GM13976 (cell line): Measurements from ENCODE around the gene GPR42.
A peak's percentile ranks its signal among the peaks of the same experiment; 100 is the strongest.

Experiments used
- DNase-seq: peaks from one replicate; pipeline ENCODE4 v3.0.0; 2012; ENCODE audit warnings: low spot score
- in situ Hi-C: fragments of 300-500 bp; cut with MboI; formaldehyde crosslinking; loops from one replicate; pipeline ENCODE4 v1.12.0; 2022; ENCODE audit warnings: low sequenced_read_pairs, mixed read lengths, inconsistent platforms; ENCODE audit not compliant: unreplicated experiment
- TF ChIP-seq, protein P1 (sequence below): IDR thresholded peaks from 2 replicates; pipeline ENCODE4 v1.5.1; 2012; ENCODE audit warnings: borderline replicate concordance, mild to moderate bottlenecking; ENCODE audit not compliant: insufficient read depth; ENCODE audit errors: extremely low read depth, missing control alignments, control extremely low read depth

The GPR42 gene

DNA sequence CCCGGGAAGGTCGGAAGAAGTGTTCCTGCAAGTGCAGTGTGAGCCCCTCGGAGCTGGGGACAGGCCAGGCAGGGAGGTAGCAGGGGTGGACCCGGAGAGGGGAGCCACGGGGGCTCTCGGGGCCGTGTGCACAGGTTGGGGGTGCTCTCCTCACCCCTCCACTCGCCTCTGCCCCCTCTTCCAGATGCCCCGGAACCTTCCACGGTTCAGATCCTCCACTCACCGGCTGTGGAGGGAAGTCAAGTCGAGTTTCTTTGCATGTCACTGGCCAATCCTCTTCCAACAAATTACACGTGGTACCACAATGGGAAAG lies 32.9 kb upstream of the GPR42 start:
- in situ Hi-C loops = no loop called here
- TF ChIP-seq, protein P1, sequence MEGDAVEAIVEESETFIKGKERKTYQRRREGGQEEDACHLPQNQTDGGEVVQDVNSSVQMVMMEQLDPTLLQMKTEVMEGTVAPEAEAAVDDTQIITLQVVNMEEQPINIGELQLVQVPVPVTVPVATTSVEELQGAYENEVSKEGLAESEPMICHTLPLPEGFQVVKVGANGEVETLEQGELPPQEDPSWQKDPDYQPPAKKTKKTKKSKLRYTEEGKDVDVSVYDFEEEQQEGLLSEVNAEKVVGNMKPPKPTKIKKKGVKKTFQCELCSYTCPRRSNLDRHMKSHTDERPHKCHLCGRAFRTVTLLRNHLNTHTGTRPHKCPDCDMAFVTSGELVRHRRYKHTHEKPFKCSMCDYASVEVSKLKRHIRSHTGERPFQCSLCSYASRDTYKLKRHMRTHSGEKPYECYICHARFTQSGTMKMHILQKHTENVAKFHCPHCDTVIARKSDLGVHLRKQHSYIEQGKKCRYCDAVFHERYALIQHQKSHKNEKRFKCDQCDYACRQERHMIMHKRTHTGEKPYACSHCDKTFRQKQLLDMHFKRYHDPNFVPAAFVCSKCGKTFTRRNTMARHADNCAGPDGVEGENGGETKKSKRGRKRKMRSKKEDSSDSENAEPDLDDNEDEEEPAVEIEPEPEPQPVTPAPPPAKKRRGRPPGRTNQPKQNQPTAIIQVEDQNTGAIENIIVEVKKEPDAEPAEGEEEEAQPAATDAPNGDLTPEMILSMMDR = no peak
- no peak for DNase-seq

DNA sequence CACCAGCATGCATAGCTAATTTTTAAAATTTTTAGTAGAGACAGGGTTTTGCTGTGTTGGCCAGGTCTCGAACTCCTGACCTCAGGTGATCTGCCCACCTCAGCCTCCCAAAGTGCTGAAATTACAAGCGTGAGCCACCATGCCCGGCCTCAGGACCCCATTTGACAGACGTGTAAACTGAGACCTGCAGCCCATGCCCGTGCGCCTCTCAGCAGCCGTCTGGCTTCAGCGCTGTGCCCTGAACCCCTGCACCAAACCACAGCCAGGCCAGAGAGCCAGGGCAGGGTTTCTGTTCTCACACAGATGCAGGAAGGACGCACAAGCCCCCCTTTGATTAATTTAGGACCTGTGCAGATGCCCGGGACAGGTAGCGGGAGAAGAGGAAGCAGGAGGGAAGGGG lies 30.4 kb upstream of the GPR42 start:
- no peak for DNase-seq
- in situ Hi-C loops = no loop called here
- TF ChIP-seq, protein P1 = no peak

DNA sequence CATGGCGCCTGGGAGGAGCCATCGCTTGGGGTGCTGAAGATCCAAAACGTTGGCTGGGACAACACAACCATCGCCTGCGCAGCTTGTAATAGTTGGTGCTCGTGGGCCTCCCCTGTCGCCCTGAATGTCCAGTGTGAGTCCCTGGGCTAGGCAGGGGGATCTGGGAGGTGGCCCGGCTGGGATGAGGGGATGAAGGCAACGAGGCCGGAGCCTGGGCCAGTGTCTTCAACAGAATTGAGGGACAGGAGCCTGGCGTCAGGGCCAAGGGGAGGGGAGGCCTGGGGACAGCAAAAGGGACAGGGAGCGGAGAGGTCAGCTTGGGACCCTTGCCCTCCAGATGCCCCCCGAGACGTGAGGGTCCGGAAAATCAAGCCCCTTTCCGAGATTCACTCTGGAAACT lies 29.9 kb upstream of the GPR42 start:
- TF ChIP-seq, protein P1 = no peak
- DNase-seq = no peak
- in situ Hi-C loops = no loop called here

DNA sequence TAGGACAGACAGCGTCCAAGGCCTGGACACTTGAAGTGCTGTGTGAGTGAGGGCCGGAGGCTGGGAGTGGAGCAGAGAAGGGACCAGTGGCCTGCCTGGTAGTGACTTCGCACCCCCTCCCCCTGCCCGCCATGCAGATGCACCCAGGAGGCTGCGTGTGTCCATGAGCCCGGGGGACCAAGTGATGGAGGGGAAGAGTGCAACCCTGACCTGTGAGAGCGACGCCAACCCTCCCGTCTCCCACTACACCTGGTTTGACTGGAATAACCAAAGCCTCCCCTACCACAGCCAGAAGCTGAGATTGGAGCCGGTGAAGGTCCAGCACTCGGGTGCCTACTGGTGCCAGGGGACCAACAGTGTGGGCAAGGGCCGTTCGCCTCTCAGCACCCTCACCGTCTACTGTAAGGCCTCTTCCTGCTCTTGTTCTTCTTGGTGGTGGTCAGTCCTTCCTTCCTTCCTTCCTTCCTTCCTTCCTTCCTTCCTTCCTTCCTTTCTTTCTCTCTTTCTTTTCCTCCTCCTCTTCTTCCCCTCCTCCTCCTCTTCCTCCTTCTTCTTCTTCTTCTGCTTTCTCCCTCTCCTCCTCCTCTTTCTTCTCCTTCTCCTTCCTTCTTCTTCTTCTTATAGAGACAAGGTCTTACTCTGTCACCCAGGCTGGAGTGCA lies 29.2 kb upstream of the GPR42 start:
- DNase-seq = peak; percentile 10
- in situ Hi-C loops = no loop called here
- TF ChIP-seq, protein P1 = no peak

DNA sequence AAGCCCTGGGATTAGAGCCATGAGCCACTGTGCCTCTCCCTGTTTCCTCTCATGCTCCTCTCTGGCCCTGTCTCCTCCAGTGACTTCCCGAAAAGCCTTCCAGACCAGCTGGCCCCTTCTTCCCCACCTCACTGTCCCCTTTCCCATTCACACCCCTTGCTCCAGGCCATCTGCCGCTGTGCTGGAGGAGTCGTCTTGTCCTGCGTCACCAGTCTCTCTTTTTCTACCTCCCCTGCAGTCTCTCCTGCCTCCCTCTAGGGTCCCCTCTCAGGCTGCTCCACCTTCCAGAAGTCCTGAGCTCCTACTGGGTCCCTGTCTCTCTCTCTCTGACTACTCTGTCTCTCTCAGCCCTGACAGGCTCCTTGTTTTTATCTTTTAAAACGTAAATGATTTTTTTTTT lies 28.4 kb upstream of the GPR42 start:
- in situ Hi-C loops = no loop called here
- TF ChIP-seq, protein P1 = no peak
- DNase-seq = peak; percentile 6

DNA sequence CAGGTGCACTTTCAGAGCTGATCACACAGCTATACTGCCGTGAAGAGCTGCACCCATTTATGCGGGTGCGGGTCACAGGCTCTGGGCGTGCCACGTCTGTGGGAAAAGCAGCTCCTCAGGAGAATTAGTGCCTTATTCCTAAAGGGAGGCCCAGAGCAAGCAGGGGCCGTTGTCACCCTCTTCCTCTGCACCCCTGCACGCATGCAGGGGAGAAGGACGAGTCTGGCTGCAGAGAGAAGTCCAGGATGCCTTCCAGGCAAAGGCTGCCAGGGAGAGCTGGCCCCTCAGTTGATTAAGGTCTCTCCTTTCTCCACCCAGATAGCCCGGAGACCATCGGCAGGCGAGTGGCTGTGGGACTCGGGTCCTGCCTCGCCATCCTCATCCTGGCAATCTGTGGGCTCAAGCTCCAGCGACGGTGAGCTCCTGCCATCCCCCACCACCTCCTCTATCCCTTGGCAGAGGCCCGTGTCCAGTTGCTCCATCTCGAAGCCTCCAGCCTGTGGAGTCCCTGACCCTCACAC lies 26.3 kb upstream of the GPR42 start:
- DNase-seq = peak; percentile 17
- TF ChIP-seq, protein P1 = no peak
- in situ Hi-C loops = no loop called here
